Stimulated activated CD4-positive, alpha-beta T cell treated with anti-CD3 and anti-CD28 coated beads, TNF-alpha, amount 100 ng/mL, for 48 hours (primary cell): ENCODE data around the gene LGALS1.

Source experiments
- DNase-seq, 3 donors: peaks; one replicate each; pipeline ENCODE4 v3.0.0-alpha.2; 2020; ENCODE audit warnings: low read depth in 3 of 3

The LGALS1 gene

DNA sequence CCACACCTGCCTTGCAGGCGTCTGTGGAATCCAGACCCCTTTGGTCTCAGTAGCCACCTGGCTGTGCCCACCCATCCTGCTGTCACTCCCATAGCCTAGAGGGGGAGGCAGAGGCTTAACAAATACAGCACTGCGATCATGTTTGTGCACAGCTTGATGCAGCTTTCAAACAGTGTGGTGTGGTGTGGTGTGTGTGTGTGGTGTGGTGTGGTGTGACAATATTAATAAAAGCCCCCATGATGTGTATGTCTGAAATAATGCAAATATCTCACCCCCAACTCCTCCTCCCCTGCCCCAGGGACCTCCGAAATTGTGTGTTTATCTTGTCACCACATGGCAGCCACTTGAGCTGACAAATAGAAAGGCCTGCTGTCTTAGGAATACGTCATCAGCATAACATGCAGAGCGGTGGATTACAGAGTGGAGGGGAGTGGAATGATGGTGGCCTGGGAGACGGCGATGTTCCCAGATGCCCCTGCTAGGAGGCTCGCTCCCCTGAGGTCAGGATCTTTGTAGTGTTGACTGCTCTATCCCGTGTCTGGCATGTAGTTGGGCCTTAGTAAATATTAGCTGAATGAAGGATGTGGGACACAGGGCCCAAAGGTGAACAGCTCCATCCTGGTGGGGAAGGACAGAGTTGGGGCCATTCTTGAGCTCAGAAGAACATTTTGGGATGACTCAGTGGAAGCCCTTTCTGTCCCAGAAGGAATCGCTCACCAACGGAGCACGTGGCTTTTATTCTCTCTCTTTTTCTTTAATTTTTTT lies 14.1 kb upstream of the LGALS1 start:
- DNase-seq, result no peak

DNA sequence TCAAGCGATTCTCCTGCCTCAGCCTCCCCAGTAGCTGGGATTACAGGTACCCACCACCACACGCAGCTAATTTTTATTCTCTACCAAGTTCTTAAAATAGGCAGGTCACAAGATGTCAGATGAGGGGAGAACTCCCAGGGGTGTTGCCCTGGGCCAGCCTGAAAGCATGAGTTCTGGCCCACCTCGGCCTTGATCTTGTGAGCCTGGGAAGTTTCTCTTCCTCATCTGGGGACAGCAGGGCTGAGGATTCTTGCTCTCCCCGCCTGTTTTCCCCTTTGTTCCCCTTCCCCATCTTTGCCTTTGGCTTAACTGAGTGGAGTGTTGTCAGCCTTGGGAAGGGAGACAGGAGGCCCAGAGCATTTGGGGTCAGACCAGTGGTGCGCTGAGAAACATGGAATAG lies 13.4 kb upstream of the LGALS1 start:
- no peak for DNase-seq

DNA sequence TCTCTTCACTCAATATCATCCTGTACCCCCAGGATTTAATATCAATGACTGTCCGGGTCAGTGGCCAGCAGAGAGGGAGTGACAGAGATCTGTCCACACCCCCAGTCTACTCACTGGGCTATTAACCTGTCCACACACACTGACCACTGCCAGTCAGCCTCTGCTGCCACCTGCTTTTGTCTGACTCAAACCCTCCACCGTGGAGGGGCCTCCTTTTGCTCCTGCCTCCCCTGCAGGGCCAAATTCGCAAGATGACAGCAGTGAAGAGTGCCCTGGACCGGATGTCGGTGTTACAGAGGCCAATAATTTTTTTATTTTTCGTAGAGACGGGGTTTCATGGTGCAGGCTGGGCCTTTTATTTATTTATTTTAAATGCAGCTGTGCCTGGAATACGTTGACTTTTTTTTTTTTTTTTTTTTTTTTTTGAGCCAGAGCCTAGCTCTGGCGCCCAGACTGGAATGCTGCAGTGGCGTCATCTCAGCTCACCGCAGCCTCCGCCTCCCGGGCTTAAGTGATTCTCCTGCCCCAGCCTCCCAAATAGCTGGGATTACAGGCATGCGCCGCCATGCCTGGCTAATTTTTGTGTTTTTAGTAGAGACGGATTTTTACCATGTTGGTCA lies 11.8 kb upstream of the LGALS1 start:
- no peak for DNase-seq

DNA sequence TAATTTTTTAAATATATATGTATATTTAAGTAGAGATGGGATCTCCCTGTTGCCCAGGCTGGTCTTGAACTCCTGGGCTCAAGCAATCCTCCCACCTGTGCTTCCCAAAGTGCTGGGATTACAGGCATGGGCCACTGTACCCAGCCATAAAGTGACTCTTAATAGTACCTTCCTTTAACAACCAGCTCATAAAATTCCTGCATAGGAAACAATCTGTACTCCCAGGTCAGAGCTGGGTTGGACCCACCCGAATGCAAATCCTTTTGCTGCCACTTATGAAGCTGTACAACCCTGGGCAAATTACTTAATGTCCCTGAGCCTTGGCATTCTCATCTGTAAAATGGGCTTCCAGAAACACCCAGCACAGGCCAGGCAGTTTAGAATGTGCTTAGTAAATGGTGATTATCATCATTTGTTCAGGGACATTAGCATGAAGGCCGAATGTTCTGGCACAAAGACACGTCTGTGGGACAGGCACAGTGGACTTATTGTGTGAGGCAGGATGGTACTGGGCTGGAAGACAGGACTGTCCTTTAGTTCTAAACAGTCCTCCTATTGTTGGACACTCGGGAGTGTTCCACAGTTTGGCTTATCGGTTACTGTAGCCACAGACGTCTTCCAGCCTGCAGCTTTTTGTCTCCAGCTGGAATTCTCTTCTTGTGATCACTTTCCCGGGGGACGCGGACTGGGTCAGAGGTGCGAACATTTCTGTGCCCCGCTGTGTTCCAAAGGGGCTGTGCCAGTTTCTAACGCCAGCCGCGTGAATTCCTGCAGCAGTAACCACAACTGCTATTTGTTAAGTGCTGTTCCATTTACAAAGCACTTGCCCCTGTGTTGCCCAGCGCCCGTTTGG lies 11.0 kb upstream of the LGALS1 start:
- DNase-seq, result no peak

DNA sequence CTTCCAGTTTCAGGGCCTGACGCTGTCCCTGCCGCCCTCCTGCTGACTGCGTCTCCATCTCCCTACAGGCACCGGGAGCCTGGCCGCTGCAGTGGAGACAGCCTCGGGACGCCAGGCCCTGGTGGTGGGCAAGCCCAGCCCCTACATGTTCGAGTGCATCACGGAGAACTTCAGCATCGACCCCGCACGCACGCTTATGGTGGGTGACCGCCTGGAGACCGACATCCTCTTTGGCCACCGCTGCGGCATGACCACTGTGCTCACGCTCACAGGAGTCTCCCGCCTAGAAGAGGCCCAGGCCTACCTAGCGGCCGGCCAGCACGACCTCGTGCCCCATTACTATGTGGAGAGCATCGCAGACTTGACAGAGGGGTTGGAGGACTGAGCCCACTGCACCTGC lies 9.9 kb upstream of the LGALS1 start:
- DNase-seq, result no peak

DNA sequence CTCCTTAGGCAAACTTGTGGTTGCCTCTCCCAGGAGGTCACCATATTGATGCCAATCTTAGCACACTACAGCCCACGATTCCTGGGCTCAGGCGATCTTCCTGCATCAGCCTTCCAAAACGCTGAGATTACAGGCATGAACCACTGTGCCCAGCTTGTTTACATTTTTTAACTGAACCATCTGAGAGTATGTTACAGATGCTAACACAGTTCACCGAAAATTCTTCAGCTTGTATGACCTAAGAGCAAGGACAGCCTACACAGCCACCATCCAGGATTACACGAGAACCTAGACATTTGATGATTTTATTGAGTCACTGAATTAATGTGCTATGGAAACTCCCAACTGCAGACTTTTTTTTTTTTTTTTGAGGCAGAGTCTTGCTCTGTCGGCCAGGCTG lies 5.8 kb upstream of the LGALS1 start:
- no peak for DNase-seq

DNA sequence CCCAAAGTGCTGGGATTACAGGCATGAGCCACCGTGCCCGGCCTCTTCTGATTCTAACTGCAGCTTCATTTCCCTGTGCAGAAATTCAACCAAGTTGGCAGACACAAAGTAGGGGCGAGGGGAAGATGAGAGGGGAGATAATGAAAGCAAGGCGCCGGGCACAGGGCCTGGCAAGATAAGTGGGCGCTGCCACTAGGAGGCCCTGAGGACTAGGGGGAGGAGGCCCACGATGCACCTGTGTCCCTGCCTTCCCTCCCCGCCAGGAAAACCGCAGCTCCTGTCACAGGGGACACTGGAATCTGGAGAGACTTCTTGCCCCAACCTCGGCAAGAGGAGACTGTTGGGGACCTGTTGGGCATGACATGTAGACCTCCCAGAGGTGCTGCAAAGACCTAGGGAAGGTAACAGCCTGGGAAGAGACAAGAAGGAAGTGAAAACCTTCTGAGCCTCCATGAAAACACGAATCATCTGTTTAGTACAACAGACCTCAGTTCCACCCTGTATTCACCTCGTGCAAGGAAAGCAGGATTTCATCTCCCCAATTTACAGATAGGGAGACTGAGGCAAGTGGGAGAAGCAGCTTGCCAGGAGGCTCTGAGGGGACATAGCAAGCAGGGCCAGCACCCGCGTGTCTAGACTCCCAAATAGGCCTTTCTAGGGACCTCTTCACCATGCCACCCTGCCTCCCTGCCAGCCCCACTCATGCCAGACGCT lies 3.1 kb upstream of the LGALS1 start:
- no peak for DNase-seq

DNA sequence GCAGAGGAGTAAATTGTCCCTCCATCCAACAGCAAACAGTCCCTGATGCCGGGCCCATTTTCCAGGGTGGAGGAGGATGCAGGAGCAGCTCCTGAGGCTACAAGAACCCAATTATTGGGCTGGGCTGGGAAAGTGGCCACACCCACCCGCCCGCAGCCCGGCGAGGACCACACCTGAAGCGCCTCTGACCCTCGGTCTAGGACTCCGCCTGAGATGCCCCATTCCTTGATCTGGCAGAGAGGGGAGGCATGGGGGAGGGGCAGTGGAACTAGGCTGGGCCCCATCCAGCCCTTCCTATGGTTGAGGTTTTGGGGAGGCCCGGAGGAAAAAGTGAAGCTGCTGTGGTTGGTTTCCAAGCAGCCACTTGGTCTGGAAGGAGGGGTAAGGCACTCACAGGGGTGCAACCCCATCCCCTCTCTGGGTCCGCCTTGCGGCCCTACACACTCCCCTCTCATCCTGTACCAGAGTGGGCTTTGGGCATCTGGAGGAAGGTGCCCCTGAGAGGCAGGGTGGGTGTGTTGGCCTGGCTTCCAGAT lies 2.4 kb upstream of the LGALS1 start:
- DNase-seq, result no peak

DNA sequence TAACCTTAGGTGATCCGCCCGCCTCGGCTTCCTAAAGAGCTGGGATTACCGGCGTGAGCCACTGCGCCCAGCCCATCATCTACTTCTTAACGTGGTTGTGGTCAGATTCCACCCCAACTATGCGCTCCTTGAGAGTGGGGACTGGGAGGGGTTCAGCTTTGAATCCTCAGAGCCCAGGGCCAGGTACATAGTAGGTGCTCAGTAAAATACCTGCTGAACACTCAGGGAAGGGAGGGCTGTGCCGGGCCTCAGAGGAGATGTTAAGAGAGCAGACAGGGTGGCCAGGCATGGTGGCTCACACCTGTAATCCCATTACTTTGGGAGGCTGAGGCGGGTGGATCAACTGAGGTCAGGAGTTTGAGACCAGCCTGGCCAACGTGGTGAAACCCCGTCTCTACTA lies 1.2 kb upstream of the LGALS1 start:
- no peak for DNase-seq

DNA sequence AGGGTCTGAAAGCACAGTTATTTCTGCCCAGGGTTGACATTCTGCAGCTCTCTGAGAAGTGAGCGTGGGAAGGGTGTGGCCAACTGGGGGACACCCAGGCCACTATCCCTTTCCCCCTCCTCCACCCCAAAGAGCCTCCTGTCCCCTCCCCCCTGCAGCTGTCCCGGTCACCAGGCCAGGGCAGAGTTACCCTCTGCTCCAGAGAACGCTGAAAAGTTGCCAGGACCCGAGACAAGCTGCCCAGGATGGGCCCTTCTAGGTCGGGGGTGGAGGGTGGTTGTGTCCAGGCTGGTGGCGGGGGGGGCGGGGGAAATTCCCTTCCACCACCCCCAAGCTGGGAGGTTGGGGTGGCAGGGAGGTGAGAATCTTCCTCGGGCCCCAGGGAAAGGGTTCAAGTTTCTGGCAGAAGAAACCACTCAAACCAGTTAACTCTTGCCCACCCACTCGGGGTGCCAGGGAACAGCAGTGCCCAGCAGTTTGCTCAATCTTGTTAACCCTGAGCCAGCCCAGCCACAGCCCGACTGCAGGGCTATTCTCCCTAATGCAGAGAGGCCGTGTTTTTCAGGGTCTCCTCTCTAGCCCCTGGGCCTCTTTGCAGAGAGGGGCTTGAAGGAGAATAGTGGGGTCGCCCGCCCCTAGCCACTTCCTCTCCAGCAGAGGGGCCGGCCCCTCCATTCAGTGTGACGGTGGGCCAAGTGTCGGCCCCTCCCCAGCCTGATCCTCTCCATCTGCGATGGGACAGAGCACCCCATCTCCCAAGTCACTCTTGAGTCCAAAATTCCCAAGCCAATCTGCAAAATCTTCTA lies 697 bp downstream of the LGALS1 start:
- DNase-seq, result no peak

DNA sequence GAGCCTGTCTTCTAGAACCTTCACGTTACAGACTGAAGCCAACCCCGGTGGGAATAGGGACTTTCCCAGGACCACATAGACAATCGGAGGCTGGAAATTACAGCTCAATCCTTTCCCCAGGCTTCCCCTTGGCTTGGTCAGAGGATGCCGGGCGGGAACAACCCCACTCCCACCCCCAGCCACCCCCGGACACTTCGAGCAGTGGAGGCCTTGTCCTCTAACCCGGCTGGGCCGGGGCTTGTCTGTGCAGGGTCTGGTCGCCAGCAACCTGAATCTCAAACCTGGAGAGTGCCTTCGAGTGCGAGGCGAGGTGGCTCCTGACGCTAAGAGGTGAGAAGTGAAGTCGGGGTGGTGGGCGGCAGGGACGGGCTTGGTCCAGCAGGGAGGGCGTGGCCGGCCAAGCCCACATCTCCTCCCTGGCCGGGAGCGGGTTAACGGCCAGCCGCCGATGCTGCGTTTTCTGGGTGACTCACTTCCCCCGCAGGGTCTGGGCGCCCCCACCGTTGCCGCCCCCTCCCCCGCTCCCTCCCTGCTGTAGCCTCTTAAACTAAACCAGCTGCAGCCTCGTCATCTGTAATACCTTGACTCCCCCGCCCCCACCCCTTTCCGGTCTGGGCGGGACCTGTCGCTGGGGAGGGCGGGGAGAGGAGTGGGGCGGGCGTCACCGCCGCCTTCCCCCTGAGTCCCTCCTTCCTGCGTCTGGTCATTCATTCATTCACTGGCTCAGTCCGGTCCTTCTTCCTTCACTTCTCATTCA lies 1.5 kb downstream of the LGALS1 start:
- DNase-seq, result peak; percentile 85 to 95 (median 90)

DNA sequence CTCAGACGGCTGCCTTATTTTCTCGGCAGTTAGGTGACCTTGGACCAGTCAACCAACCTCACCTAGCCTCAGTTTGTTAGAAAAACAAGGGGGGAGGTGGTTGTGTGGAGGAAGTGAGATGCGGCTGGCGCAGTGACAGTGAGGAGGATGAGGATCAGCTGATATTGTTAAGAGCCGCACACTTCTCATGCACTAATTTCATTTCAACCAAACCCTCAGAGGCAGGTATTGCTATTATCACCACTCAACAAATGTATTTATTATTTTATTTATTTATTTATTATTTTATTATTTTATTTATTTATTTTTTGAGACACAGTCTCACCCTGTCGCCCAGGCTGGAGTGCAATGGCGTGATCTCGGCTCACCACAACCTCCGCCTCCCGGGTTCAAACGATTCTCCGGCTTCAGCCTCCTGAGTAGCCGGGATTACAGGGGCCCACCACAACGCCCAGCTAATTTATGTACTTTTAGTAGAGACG lies 2.1 kb downstream of the LGALS1 start:
- DNase-seq, result no peak

DNA sequence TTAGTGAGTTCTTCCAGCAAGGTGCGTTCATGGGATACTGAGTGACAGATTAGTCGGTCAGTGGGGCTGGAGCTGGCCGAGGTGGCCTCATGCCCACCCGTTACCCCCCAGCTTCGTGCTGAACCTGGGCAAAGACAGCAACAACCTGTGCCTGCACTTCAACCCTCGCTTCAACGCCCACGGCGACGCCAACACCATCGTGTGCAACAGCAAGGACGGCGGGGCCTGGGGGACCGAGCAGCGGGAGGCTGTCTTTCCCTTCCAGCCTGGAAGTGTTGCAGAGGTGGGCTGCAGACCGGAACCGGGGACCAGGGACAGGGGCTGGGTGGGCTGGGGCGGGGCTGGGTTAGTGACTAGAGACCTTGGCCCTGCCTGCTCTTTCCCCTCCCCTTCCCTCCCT lies 2.9 kb downstream of the LGALS1 start:
- DNase-seq, result no peak

DNA sequence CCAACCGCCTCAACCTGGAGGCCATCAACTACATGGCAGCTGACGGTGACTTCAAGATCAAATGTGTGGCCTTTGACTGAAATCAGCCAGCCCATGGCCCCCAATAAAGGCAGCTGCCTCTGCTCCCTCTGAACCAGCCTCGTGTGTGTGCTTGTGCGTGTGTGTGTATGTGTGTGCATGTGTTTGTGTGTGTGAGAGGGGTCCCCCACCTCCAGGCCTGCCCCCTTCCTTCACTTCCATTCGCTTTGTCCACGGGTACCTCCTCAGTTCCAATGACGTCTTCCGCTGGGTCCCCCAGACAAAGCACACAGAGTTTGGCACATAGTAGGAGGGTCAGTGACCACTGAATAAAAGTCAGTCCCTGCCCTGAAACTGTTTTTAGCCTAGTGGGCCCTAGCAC lies 4.2 kb downstream of the LGALS1 start:
- no peak for DNase-seq

DNA sequence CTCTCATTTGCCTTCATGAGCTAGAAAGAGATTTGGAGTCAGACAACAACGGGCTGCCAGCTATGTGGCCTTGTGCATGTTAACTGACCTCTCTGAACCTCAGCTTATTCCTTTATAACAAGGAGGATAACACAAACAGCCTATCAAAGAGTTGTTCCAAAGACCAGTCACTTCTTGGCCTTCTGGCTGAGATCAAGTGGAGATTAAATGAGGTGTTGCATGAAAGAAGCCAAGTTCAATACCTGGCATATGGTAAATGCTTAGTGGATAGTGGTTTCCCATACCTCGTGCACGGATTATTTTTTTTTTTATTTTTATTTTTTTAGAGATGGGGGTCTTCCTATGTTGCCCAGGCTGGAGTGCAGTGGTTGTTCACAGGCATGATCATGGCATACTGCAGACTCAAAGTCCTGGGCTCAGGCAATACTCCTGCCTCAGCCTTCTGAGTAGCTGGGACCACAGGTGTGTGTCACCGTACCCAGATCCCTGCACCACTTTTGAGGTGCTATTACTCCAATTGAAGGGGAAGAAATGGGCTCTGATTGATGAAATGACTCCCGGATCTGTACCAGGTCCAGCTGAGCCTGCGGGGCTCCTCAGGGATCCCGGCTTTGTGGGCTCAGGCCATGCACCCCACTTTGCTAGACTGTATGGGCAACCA lies 4.9 kb downstream of the LGALS1 start:
- DNase-seq, result no peak

DNA sequence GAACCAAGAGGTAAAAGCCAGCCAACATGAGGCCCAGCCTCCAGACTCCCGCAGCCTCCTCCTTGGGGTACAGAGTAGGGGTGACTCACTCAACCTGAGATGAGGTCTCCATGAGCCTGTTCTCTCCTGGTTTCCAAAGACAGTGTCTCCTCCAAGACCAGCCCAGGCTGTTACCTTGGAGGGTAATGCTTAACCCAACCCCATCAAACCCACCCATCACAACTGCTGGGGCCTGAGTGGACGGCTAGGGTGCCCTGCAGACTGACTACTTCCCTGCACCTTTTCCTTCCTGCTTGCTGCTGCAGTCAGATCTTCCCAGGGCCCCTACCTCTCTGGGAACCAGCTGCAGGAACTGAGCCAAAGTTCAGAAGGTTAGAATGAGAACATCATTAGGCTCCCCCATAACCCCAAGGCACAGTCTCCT lies 5.6 kb downstream of the LGALS1 start:
- DNase-seq, result no peak

DNA sequence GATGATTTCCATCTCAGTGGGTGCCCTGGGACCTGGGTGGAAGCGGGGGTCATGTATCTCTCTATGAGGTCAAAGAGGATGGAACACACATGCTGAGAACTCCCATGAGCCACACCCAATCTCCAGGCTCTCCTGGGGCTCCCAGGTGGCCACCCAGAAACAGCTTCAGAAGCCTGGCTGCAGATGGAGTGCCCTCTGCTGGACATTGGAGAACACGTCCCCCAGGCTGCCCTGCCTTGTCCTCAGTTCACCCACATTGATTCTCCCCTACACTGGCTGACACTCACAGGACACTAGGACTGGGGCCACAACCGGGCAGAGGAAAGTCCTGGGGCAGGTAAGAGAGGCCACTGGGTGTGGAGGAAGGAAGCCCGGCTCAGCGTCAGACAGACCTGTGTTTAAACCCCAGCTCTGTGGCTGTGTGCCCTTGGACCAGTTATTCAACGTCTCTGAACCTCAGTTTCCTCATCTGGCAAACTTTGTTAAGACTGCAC lies 6.2 kb downstream of the LGALS1 start:
- DNase-seq, result peak in 2 of 3 donors; percentile 63 to 75

DNA sequence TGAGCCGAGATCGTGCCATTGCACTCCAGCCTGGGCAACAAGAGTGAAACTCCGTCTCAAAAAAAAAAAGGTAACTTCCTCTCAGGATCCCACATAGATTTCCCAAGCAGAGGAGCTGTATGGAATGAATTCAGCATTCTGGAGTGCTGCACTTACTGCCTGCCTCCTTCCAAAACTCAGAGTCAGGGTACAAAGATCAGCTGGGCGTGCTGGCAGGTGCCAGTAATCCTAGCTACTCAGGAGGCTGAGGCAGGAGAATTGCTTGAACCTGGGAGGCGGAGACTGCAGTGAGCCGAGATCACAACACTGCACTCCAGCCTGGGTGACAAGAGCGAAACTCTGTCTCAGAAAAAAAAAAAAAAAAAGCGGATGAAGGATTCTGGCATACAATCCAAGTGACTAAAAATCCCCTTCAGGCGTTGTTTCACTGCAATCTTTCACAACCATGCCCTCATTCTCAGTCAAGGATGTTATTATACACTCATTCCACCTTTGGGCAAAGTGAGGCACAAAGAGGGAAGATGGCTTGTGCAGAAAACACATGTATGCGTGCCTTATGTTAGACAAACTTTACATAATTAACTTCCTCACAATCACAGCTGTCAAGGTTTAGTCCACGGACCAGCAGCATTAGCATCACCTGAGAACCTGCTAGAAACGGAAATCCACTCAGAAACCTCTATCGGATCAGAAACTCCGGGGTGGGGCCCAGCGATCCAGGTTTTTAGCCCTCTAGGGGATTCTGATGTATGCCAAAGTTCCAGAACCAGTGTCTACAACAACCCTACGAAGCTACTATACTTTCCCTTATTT lies 9.6 kb downstream of the LGALS1 start:
- no peak for DNase-seq
